ENCODE data around the gene MYO5C.

DNA sequence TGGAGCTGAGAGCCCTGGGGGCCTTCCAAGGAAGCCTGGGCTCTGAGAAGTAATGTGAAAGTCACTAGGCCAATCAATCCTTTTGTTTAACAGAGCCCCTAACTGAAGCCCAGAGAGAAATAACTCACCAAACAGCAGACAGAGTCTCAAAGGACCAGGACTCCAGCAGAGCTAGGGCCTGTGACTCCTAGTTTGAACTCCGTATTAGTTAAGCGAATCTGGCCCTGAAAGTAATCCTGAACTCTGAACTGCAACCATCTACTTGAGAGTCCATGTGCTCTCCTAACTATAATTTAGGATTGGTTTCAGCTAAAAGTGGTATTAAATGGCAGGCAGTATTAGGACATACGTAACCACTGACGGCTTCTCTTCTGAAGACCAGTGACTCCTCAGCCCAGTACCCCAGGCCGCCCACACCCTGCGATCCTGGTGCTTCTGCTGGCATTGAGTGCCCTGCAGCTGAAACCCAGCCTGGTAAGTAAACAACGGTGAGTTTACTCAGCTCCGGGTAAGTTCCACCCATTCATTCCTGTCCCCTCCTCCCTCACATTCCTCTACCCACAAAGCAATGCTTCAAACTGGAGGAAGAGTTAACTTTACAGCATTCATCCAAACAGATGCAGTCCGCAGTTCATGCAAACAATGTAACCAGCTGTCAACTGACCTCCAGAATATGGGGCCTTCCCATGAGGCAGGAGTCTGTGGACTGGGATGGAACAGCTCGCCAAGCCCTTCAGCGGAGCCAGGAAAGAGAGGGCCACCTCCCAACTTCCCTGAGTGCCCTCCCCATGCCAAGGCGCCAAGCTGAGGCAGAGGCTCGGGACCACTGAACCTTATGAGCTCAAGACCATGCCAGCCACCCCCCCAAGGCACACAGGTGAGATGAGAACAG is 7.3 kb downstream of the MYO5C start:
- peak in 2 of 4 donors; percentile 4 to 63 for TF ChIP-seq EP300 (IDR thresholded peaks at IDR 0.05)
- TF ChIP-seq, protein P1, sequence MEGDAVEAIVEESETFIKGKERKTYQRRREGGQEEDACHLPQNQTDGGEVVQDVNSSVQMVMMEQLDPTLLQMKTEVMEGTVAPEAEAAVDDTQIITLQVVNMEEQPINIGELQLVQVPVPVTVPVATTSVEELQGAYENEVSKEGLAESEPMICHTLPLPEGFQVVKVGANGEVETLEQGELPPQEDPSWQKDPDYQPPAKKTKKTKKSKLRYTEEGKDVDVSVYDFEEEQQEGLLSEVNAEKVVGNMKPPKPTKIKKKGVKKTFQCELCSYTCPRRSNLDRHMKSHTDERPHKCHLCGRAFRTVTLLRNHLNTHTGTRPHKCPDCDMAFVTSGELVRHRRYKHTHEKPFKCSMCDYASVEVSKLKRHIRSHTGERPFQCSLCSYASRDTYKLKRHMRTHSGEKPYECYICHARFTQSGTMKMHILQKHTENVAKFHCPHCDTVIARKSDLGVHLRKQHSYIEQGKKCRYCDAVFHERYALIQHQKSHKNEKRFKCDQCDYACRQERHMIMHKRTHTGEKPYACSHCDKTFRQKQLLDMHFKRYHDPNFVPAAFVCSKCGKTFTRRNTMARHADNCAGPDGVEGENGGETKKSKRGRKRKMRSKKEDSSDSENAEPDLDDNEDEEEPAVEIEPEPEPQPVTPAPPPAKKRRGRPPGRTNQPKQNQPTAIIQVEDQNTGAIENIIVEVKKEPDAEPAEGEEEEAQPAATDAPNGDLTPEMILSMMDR (IDR thresholded peaks at IDR 0.05) = no peak
- peak in 1 of 4 donors; percentile 62 for TF ChIP-seq POLR2A (IDR thresholded peaks at IDR 0.05)

Data from upper lobe of left lung (tissue), 4 donors.